ENCODE data around the gene SAMD9L. TPM values are rescaled to one million over a fixed set of nuclear protein-coding genes. Genes with fewer than 3 reads are reported as not detected.

The SAMD9L gene
- total and polyA plus RNA-seq, 2 of the 4 experiments (the other 2 are of a cell fraction) = 1.9 to 4.1 TPM

DNA sequence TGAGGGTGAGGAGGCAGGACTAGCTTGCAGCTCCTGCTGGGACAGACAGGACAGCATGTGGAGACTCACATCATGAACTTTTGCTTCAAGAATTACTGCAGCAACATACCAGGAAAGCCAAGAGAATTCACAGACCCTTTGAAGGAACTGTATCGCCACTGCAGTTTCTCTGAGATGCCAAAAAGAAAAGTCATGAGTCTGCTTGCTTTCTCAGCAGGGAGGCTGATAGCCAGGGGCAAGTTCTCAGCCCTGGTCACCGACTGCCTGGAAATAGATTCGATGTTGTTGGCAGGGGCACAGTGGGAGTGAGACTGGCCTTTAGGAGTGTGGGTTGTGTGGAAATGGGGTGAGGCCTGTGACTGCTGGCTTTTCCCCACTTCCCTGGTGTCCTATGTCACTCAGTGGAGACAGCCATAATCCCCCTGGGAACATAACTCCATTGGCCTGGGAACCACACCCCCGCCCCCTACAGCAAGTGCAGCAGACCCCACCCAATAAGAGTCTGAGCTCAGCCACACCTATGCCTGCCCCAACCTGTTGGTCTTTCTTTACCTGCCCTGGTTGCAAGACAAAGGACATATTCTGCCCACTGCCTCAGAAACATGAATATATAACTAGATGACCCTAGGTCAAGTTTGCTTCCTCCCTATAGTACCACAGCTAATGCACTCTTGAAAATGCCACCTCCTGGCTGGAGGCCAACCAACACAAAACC is 28.8 kb downstream of the SAMD9L start:
- H3K27me3 ChIP-seq (ENCODE audit: control insufficient read depth, insufficient read depth, low read length) = no peaks in the 10 kb centered on the region
- H3K9me3 ChIP-seq (ENCODE audit: control insufficient read depth, insufficient read depth, low read length) = no peaks in the 10 kb centered on the region
- in situ Hi-C loops (cut with MboI; ENCODE audit: low sequenced_read_pairs) = no loop called here
- H3K4me3 ChIP-seq (ENCODE audit: insufficient read depth, low read depth, low read length) = no peak overlapping the region
- H2BK15ac ChIP-seq (ENCODE audit: low read depth, low read length) = no peak overlapping the region
- H2AFZ ChIP-seq (replicated peaks; ENCODE audit: low read length, poor library complexity) = peak overlapping the region; percentile 74
- H3K36me3 ChIP-seq (ENCODE audit: control insufficient read depth, insufficient read depth, low read length) = no peaks in the 10 kb centered on the region
- H4K91ac ChIP-seq (ENCODE audit: insufficient read depth, low read depth, low read length) = no peak overlapping the region
- ChIA-PET POLR2A (ENCODE audit: unreplicated experiment) (no interaction called here), CTCF (interaction anchor here (0.5 kb wide), 1 partner anchor 110 kb away, joined by 4 read pairs; no protein-coding TSS in a partner anchor)
- H3K23ac ChIP-seq (ENCODE audit: low read depth, low read length) = no peak overlapping the region
- no peaks in the 10 kb centered on the region for H3K9me1 ChIP-seq (ENCODE audit: insufficient read depth, low read length)
- H4K5ac ChIP-seq (ENCODE audit: low read depth, low read length) = peak overlapping the region; percentile 78; the same call in 1 of the 2 replicates
- no peak overlapping the region for H2AK9ac ChIP-seq (replicated peaks; ENCODE audit: low read depth, low read length, poor library complexity)
- no peak overlapping the region for H3K4me2 ChIP-seq (ENCODE audit: low read depth, low read length)
- dilution Hi-C loops (cut with HindIII; ENCODE audit: low sequenced_read_pairs, unreplicated experiment) = no loop called here
- H3K79me1 ChIP-seq (ENCODE audit: low read depth in 1 of 2, low read length in 2 of 2) = peaks cover 5 to 9% of the 10 kb centered on the region in 2 experiments; a peak in 3 of 4 replicates
- H3K27ac ChIP-seq (ENCODE audit: insufficient read depth, low read length) = no peak overlapping the region
- H3K4me1 ChIP-seq (ENCODE audit: control insufficient read depth, insufficient read depth, low read length) = peaks cover 7% of the 10 kb centered on the region
- H3K56ac ChIP-seq (ENCODE audit: extremely low read depth, insufficient read depth, low read length) = no peak overlapping the region
- no peak overlapping the region for H2BK5ac ChIP-seq (ENCODE audit: low read depth, low read length, poor library complexity, severe bottlenecking)
- ATAC-seq (ENCODE audit: low read depth) = no peak
- H2BK20ac ChIP-seq (ENCODE audit: low read depth, low read length) = no peak overlapping the region
- TF ChIP-seq MAZ (IDR thresholded peaks at IDR 0.05; ENCODE audit: borderline replicate concordance, low read depth, low read length) (no peak), BHLHE40 (IDR thresholded peaks at IDR 0.05; ENCODE audit: low read depth, low read length) (no peak), RCOR1 (IDR thresholded peaks at IDR 0.05; ENCODE audit: insufficient replicate concordance, low read length) (no peak), NFE2L2 (IDR thresholded peaks at IDR 0.05; ENCODE audit: low read depth, low read length) (no peak), SMC3 (IDR thresholded peaks at IDR 0.05; ENCODE audit: low read depth, low read length) (no peak), CHD1 (IDR thresholded peaks at IDR 0.05; ENCODE audit: low read depth, low read length) (no peak), POLR2A (IDR thresholded peaks at IDR 0.05; ENCODE audit: low read depth, low read length) (no peak), RFX5 (IDR thresholded peaks at IDR 0.05; ENCODE audit: low read depth, low read length) (no peak), RAD21 (IDR thresholded peaks at IDR 0.05; ENCODE audit: low read length) (no peak), MXI1 (IDR thresholded peaks at IDR 0.05; ENCODE audit: borderline replicate concordance, low read depth, low read length) (no peak), MAFK (IDR thresholded peaks at IDR 0.05; ENCODE audit: low read depth, low read length) (no peak)
- TF ChIP-seq, protein P1, sequence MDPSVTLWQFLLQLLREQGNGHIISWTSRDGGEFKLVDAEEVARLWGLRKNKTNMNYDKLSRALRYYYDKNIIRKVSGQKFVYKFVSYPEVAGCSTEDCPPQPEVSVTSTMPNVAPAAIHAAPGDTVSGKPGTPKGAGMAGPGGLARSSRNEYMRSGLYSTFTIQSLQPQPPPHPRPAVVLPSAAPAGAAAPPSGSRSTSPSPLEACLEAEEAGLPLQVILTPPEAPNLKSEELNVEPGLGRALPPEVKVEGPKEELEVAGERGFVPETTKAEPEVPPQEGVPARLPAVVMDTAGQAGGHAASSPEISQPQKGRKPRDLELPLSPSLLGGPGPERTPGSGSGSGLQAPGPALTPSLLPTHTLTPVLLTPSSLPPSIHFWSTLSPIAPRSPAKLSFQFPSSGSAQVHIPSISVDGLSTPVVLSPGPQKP (IDR thresholded peaks at IDR 0.05; ENCODE audit: borderline replicate concordance, low read depth, low read length) = no peak
- H2BK120ac ChIP-seq (ENCODE audit: low read depth, low read length) = no peak overlapping the region
- no peak overlapping the region for H3K4ac ChIP-seq (ENCODE audit: low read depth, low read length)
- no peak overlapping the region; the same call in 1 of the 2 replicates for H3K18ac ChIP-seq (ENCODE audit: low read depth, low read length)
- DNase-seq = peak; percentile 4
- no peak overlapping the region for H3K9ac ChIP-seq (ENCODE audit: low read depth, low read length)
- no TSS peak for BruUV-seq (replicated peaks)
- no peaks in the 10 kb centered on the region for H4K20me1 ChIP-seq (ENCODE audit: insufficient read depth, low read length)
- no peak overlapping the region for H2AK5ac ChIP-seq (ENCODE audit: low read depth, low read length)
- H3K14ac ChIP-seq (replicated peaks; ENCODE audit: low read depth, low read length) = no peak overlapping the region
- H4K8ac ChIP-seq (ENCODE audit: low read depth in 2 of 2, low read length in 2 of 2) = peak overlapping the region in 1 of 2 experiments; percentile 40; a peak in 1 of 4 replicates
- WGBS, 2 experiments (ENCODE audit: extremely low coverage in 2 of 2, insufficient read length in 1 of 2) = 100% methylated on average over 1 of the region's 4 CpGs; no CpG with 5 or more reads in 1 of the 2 experiments
- intact Hi-C loops (cut with micrococcal nuclease) = no loop called here

Data from IMR-90 (cell line).